Erythroblast (primary cell): ENCODE data around the gene CAPN5.

ENCODE experiments used
- GATA1 ChIP-seq: IDR thresholded peaks from 2 replicates; pipeline ENCODE4 v1.6.1; 2011; ENCODE audit warnings: low read depth, mild to moderate bottlenecking, control low read depth, low read length, moderate library complexity
- POLR2A ChIP-seq: IDR thresholded peaks from 2 replicates; pipeline ENCODE4 v1.6.1; 2011; ENCODE audit warnings: mild to moderate bottlenecking, low read length

- TF ChIP-seq POLR2A (no peak), GATA1 (no peak)
Measured at GRCh38 chr11:77074205-77074604, 7.4 kb downstream of the CAPN5 start.
